Subcutaneous abdominal adipose tissue (tissue), 5 donors: Measurements from ENCODE around the gene C15orf62.

ENCODE experiments used
- H3K27ac ChIP-seq: one replicate; pipeline ENCODE4 v1.7.0; 2013; ENCODE audit warnings: low read depth, mild to moderate bottlenecking, inconsistent platforms, low read length, moderate library complexity
- H3K27me3 ChIP-seq, 5 donors: one replicate each; pipeline ENCODE4 v1.7.0; 2013; ENCODE audit warnings: low read length in 5 of 5, inconsistent platforms in 1 of 5; ENCODE audit not compliant: control insufficient read depth in 5 of 5, insufficient read depth in 4 of 5
- H3K36me3 ChIP-seq, 5 donors: one replicate each; pipeline ENCODE4 v1.7.0; 2013; ENCODE audit warnings: low read length in 5 of 5; ENCODE audit not compliant: control insufficient read depth in 5 of 5, insufficient read depth in 5 of 5
- H3K4me1 ChIP-seq, 5 donors: one replicate each; pipeline ENCODE4 v1.7.0; 2013; ENCODE audit warnings: low read length in 5 of 5, mild to moderate bottlenecking in 3 of 5, moderate library complexity in 1 of 5; ENCODE audit not compliant: control insufficient read depth in 5 of 5, insufficient read depth in 5 of 5
- H3K4me3 ChIP-seq, 5 donors: one replicate each; pipeline ENCODE4 v1.7.0; 2013; ENCODE audit warnings: low read length in 5 of 5, low read depth in 1 of 5
- H3K9ac ChIP-seq, 5 donors: one replicate each; pipeline ENCODE4 v1.7.0; 2013; ENCODE audit warnings: low read length in 5 of 5, mild to moderate bottlenecking in 4 of 5, moderate library complexity in 3 of 5
- H3K9me3 ChIP-seq, 5 donors: one replicate each; pipeline ENCODE4 v1.7.0; 2013; ENCODE audit warnings: low read length in 5 of 5; ENCODE audit not compliant: control insufficient read depth in 5 of 5
- donor health status: healthy.
- donor health status: healthy.
- donor health status: healthy.
- donor health status: healthy.
- donor health status: healthy.

Gene C15orf62

GRCh38 chr15:40754883-40755811 lies 14.6 kb upstream of the C15orf62 start, which contains the start of gene RMDN3:
TSS of gene RMDN3 (minus strand) at chr15:40755254. CDS start at chr15:40754783, 471 bp downstream.
- Histone ChIP-seq H3K9me3 (no peaks in the 10 kb centered on the region), H3K9ac (peak within 1 kb of the TSS; percentile 38 to 98 (median 89)), H3K4me1 (peaks cover 0 to 30% (median 17%) of the 10 kb centered on the region in 5 donors), H3K27ac (peak within 1 kb of the TSS; percentile 87), H3K4me3 (peak within 1 kb of the TSS; percentile 85 to 96 (median 87)), H3K36me3 (peaks cover 0 to 24% (median 19%) of the 10 kb centered on the region in 5 donors), H3K27me3 (no peaks in the 10 kb centered on the region)

- H3K27ac ChIP-seq = peak overlapping the region; percentile 87
- H3K9ac ChIP-seq = peak overlapping the region in 4 of 5 donors; percentile 83 to 98 (median 90)
- H3K36me3 ChIP-seq = peaks cover 0 to 19% (median 14%) of the 10 kb centered on the region in 5 donors
- peaks cover 0 to 30% (median 17%) of the 10 kb centered on the region in 5 donors for H3K4me1 ChIP-seq
- H3K27me3 ChIP-seq = no peaks in the 10 kb centered on the region
- H3K4me3 ChIP-seq = peak overlapping the region in 4 of 5 donors; percentile 85 to 96 (median 88)
- no peaks in the 10 kb centered on the region for H3K9me3 ChIP-seq
Measured at GRCh38 chr15:40755812-40756208, 14.0 kb upstream of the C15orf62 start.

- H3K36me3 ChIP-seq = peaks cover 0 to 8% (median 4%) of the 10 kb centered on the region in 5 donors
- no peak overlapping the region for H3K9ac ChIP-seq
- H3K4me1 ChIP-seq = peaks cover 0 to 30% (median 17%) of the 10 kb centered on the region in 5 donors
- H3K9me3 ChIP-seq = no peaks in the 10 kb centered on the region
- H3K27ac ChIP-seq = no peak overlapping the region
- no peaks in the 10 kb centered on the region for H3K27me3 ChIP-seq
- no peak overlapping the region for H3K4me3 ChIP-seq
Measured at GRCh38 chr15:40756938-40757337, 12.8 kb upstream of the C15orf62 start.

- Histone ChIP-seq H3K9me3 (no peaks in the 10 kb centered on the region), H3K4me1 (peaks cover 7 to 30% (median 26%) of the 10 kb centered on the region in 5 donors), H3K36me3 (no peaks in the 10 kb centered on the region), H3K27me3 (no peaks in the 10 kb centered on the region), H3K27ac (no peak overlapping the region), H3K9ac (no peak overlapping the region), H3K4me3 (no peak overlapping the region)
Measured at GRCh38 chr15:40759961-40760360, 9.8 kb upstream of the C15orf62 start.

- Histone ChIP-seq H3K4me3 (peak overlapping the region; percentile 44 to 83 (median 68)), H3K4me1 (peaks cover 7 to 51% (median 47%) of the 10 kb centered on the region in 5 donors), H3K27ac (peak overlapping the region; percentile 83), H3K36me3 (peaks cover 0 to 13% (median 11%) of the 10 kb centered on the region in 5 donors), H3K9me3 (no peaks in the 10 kb centered on the region), H3K27me3 (no peaks in the 10 kb centered on the region), H3K9ac (peak overlapping the region in 3 of 5 donors; percentile 53 to 75 (median 56))
Measured at GRCh38 chr15:40762919-40763800, 6.6 kb upstream of the C15orf62 start.

- peak within 1 kb of the TSS; percentile 67 to 83 (median 68) for H3K4me3 ChIP-seq
- H3K36me3 ChIP-seq = peaks cover 0 to 14% (median 11%) of the 10 kb centered on the region in 5 donors
- H3K27ac ChIP-seq = peak within 1 kb of the TSS; percentile 83
- no peaks in the 10 kb centered on the region for H3K27me3 ChIP-seq
- H3K4me1 ChIP-seq = peaks cover 9 to 60% (median 56%) of the 10 kb centered on the region in 5 donors
- H3K9ac ChIP-seq = peak within 1 kb of the TSS; percentile 38 to 75 (median 58)
- no peaks in the 10 kb centered on the region for H3K9me3 ChIP-seq
Measured at GRCh38 chr15:40763801-40764628, 5.8 kb upstream of the C15orf62 start, which contains the start of gene GCHFR. TSS of gene GCHFR (plus strand) at chr15:40764068. CDS start at chr15:40764181, 113 bp downstream.

GRCh38 chr15:40764629-40765103 lies 5.1 kb upstream of the C15orf62 start:
- no peaks in the 10 kb centered on the region for H3K27me3 ChIP-seq
- peak overlapping the region; percentile 83 for H3K27ac ChIP-seq
- H3K36me3 ChIP-seq = peaks cover 0 to 14% (median 11%) of the 10 kb centered on the region in 5 donors
- H3K9me3 ChIP-seq = no peaks in the 10 kb centered on the region
- H3K9ac ChIP-seq = peak overlapping the region; percentile 33 to 75 (median 58)
- H3K4me1 ChIP-seq = peaks cover 9 to 66% (median 63%) of the 10 kb centered on the region in 5 donors
- H3K4me3 ChIP-seq = peak overlapping the region; percentile 67 to 83 (median 68)

GRCh38 chr15:40766194-40766815 lies 3.5 kb upstream of the C15orf62 start:
- H3K36me3 ChIP-seq = peaks cover 0 to 16% (median 11%) of the 10 kb centered on the region in 5 donors
- peak overlapping the region; percentile 83 for H3K27ac ChIP-seq
- H3K4me1 ChIP-seq = peaks cover 13 to 83% (median 79%) of the 10 kb centered on the region in 5 donors
- no peak overlapping the region for H3K4me3 ChIP-seq
- H3K9me3 ChIP-seq = no peaks in the 10 kb centered on the region
- H3K27me3 ChIP-seq = no peaks in the 10 kb centered on the region
- H3K9ac ChIP-seq = no peak overlapping the region
